GM10248 (cell line): ENCODE measurements around the gene PRKN.

Source experiments
- CTCF ChIA-PET: fragments of 300-600 bp; sonication (Branson Sonifier 250); formaldehyde crosslinking; extraction: SDS; loops from one replicate; lab custom pipeline; 2021; ENCODE audit warnings: antibody characterized with exemption; lab: Yijun Ruan, JAX
- POLR2A ChIA-PET: fragments of 350-650 bp; sonication (Branson Sonifier 250); formaldehyde crosslinking; extraction: SDS; loops from one replicate; lab custom pipeline; 2020; ENCODE audit warnings: antibody characterized with exemption; lab: Yijun Ruan, JAX
- DNase-seq: peaks from one replicate; pipeline ENCODE4 v3.0.0; 2012; ENCODE audit errors: extremely low spot score
- TF ChIP-seq, protein P1 (sequence below): IDR thresholded peaks from 2 replicates; pipeline ENCODE4 v1.5.1; 2012; ENCODE audit warnings: mild to moderate bottlenecking, low read depth; ENCODE audit errors: extremely low read depth, missing control alignments, control extremely low read depth

Gene PRKN

DNA sequence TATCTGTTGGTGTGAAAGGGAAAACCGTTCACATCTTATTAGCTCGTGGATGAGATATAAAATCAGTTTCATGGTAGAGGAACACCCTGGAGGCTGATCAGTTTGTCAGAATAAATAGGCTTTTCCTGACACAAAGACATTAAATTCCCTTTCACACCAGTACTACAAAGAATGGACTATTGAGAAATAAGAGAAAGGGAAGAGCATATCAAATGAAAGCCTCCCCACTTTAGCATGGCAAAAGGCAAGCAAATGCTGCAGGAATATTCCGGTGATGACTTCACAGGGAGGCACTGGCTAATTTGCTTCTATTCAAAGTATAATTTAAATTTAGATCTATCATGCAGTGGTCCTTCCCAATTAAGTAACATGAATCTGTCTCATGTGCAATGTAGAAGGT lies 1337.8 kb downstream of the PRKN start:
- POLR2A ChIA-PET: no interaction called here
- TF ChIP-seq, protein P1, sequence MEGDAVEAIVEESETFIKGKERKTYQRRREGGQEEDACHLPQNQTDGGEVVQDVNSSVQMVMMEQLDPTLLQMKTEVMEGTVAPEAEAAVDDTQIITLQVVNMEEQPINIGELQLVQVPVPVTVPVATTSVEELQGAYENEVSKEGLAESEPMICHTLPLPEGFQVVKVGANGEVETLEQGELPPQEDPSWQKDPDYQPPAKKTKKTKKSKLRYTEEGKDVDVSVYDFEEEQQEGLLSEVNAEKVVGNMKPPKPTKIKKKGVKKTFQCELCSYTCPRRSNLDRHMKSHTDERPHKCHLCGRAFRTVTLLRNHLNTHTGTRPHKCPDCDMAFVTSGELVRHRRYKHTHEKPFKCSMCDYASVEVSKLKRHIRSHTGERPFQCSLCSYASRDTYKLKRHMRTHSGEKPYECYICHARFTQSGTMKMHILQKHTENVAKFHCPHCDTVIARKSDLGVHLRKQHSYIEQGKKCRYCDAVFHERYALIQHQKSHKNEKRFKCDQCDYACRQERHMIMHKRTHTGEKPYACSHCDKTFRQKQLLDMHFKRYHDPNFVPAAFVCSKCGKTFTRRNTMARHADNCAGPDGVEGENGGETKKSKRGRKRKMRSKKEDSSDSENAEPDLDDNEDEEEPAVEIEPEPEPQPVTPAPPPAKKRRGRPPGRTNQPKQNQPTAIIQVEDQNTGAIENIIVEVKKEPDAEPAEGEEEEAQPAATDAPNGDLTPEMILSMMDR: no peak
- CTCF ChIA-PET: no interaction called here
- DNase-seq: no peak

DNA sequence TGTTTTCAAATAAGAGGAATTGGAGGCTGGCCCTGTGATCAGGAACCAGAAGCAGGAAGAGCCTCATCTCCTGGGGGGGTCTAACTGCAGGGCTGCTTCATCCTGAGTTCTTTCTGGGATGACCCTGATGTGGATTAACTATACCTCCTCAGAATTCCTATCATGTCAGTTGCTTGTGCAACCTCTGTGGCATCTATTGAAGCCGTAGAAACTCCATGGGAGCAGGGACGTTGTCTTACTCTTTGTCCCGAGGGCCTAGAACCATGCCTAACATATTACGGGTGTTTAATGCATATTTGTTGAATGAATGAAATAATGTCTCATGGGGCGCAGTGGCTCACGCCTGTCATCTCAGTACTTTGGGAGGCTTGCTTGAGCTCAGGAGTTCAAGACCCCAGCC lies 1343.6 kb downstream of the PRKN start:
- CTCF ChIA-PET: interaction anchor here (1.4 to 1.6 kb wide), 2 partner anchors 13 to 14 kb away, joined by 3 to 5 read pairs; no protein-coding TSS in a partner anchor
- TF ChIP-seq, protein P1: no peak
- POLR2A ChIA-PET: no interaction called here
- no peak for DNase-seq

DNA sequence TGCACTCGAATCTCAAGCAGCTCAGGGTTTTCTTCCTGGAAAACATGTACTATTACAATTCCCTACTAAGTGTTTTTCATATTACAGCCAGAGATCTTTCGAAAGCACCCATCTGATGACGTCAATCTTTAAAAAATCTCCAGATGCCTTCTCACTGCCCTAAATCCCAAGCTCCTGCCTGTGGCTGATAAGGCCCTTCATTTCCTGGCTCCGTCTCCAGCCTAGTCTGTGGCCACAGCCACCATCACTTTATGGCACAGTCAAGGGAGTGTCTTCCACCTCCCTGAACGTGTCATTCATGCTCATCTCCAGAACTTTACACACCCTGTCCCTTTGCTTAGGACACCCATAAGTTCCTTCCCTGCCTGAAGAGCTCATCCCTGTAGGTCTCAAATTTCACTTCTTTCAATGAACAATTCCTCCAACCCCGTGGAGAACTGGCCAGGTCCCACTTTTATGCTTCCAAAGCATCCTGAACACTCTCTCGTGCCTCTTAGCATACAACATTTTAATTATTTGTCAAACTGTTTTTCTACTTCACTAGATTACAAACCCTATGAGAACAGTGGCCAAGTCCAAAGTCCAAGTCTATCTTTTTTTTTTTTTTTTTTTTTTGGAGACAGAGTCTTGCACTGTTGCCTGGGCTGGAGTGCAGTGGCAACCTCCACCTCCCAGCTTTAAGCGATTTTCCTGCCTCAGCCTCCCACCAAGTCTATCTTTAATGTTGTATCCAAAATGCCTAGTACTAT lies 1347.6 kb downstream of the PRKN start:
- TF ChIP-seq, protein P1: no peak
- DNase-seq: no peak
- ChIA-PET CTCF (interaction anchor here (0.8 to 9.9 kb wide), 8 partner anchors 9 to 647 kb away, joined by 3 to 249 read pairs (median 4); no protein-coding TSS in a partner anchor), POLR2A (no interaction called here)

DNA sequence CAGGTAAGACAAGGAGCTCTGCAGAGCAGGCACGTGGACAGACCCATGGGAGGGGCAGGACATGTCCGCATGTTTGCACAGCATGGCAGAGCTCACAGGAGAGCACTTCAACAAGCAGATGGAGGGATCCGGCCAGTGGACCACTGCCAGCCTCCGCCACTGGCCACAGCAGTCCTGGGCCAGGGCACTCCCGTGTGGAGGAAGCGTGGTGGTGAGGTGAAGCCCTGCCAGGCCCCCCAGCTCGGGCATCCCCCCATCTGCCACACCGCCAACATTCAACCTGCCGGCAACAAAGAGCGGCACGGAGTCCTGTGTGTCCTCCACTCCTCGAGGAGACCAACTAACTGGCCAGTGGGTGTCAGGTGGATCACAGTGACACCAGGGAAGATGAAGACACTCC lies 1349.5 kb downstream of the PRKN start:
- CTCF ChIA-PET: interaction anchor here (0.7 to 9.9 kb wide), 5 partner anchors 15 to 644 kb away, joined by 3 to 249 read pairs (median 7); no protein-coding TSS in a partner anchor
- DNase-seq: no peak
- POLR2A ChIA-PET: no interaction called here
- TF ChIP-seq, protein P1: no peak

DNA sequence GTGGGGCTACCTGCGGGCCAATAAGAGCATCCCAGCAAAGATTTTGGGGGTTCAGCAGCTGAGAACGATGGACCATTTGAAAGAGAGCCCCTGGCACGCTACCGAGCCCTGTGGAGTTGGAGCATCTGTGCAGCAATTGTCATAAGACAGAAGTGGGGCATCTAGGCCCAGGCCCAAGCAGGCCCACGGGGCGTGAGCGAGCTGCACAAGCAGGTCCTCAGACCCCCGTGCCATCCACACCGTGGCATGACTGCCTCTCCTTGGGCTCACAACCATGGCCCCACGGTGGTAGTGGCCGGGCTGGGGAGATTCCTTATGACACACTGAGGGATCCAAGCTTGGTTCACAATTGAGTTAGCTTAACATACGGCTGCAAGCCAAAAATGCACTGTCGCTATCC lies 1350.5 kb downstream of the PRKN start:
- TF ChIP-seq, protein P1: no peak
- POLR2A ChIA-PET: no interaction called here
- CTCF ChIA-PET: interaction anchor here (0.9 to 9.9 kb wide), 7 partner anchors 16 to 858 kb away, joined by 3 to 249 read pairs (median 7); no protein-coding TSS in a partner anchor
- DNase-seq: no peak

DNA sequence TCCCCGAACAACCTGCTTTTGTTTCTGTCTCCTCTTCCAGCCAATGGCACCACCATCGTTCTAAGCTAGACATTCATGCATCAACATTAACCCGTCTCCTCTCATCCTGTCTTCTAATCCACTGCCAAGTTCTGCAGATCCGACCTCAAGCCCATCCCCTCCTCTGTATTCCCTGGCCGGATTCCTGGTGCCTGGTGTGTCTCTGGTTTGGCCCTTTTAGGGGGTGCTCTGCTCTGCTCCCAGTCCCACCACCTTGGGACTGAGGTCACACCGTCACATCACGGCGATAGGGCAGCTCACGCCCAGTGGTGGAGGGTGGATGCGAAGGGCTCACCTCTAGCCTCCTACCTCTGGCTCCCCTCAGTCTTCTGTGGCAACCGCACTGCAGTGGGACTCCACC lies 1351.2 kb downstream of the PRKN start:
- TF ChIP-seq, protein P1: no peak
- ChIA-PET POLR2A (no interaction called here), CTCF (interaction anchor here (0.9 to 9.9 kb wide), 5 partner anchors 19 to 857 kb away, joined by 3 to 249 read pairs (median 9); no protein-coding TSS in a partner anchor)
- no peak for DNase-seq
